ENCODE results near the gene P2RX6.
A peak's percentile ranks its signal among the peaks of the same experiment; 100 is the strongest.
"Not testable (repeated sequence)": the region's sequence is repeated elsewhere in the genome, so short reads cannot be mapped to it uniquely, and the experiment has no call there.

Gene P2RX6

GRCh38 chr22:21028277-21029251 is 13.6 kb downstream of the P2RX6 start:
- DNase-seq (ENCODE audit: low read depth) = no peak
- H3K4me3 ChIP-seq (ENCODE audit: low read depth, low read length) = no peak overlapping the region

GRCh38 chr22:21029486-21030025 is 14.6 kb downstream of the P2RX6 start:
- DNase-seq (ENCODE audit: low read depth) = no peak
- no peak overlapping the region for H3K4me3 ChIP-seq (ENCODE audit: low read depth, low read length)

GRCh38 chr22:21030032-21030431 is 15.1 kb downstream of the P2RX6 start:
- DNase-seq (ENCODE audit: low read depth) = no peak
- no peak overlapping the region for H3K4me3 ChIP-seq (ENCODE audit: low read depth, low read length)

GRCh38 chr22:21030621-21031544 is 15.9 kb downstream of the P2RX6 start:
- no peak overlapping the region for H3K4me3 ChIP-seq (ENCODE audit: low read depth, low read length)
- no peak for DNase-seq (ENCODE audit: low read depth)

- DNase-seq (ENCODE audit: low read depth) = no peak
- no peak overlapping the region for H3K4me3 ChIP-seq (ENCODE audit: low read depth, low read length)
Observed at GRCh38 chr22:21031545-21032036, 16.6 kb downstream of the P2RX6 start.

GRCh38 chr22:21032037-21032867 is 17.3 kb downstream of the P2RX6 start, which contains the start of gene SLC7A4:
SLC7A4 (minus strand) TSS chr22:21032561; CDS start chr22:21031812, 749 bp downstream.
- peak within 1 kb of the TSS; percentile 11 for H3K4me3 ChIP-seq (ENCODE audit: low read depth, low read length)
- DNase-seq (ENCODE audit: low read depth) = no peak

- DNase-seq (ENCODE audit: low read depth) = no peak
- no peak overlapping the region for H3K4me3 ChIP-seq (ENCODE audit: low read depth, low read length)
Observed at GRCh38 chr22:21032868-21033688, 18.1 kb downstream of the P2RX6 start.

GRCh38 chr22:21033895-21034294 is 18.9 kb downstream of the P2RX6 start:
- no peak for DNase-seq (ENCODE audit: low read depth)
- H3K4me3 ChIP-seq (ENCODE audit: low read depth, low read length) = no peak overlapping the region

- DNase-seq (ENCODE audit: low read depth) = no peak
Observed at GRCh38 chr22:21034989-21035388, 20.0 kb downstream of the P2RX6 start.

GRCh38 chr22:21038405-21038804 is 23.4 kb downstream of the P2RX6 start:
- DNase-seq (ENCODE audit: low read depth) = peak; percentile 25
- no peak overlapping the region for H3K4me3 ChIP-seq (ENCODE audit: low read depth, low read length)

More at GRCh38 chr22:21034989-21035388, 20.0 kb downstream of the P2RX6 start:
- no peak overlapping the region for H3K4me3 ChIP-seq (ENCODE audit: low read depth, low read length)

GRCh38 chr22:21039158-21039557 is 24.2 kb downstream of the P2RX6 start:
- not testable (repeated sequence) for DNase-seq (ENCODE audit: low read depth); H3K4me3 ChIP-seq (ENCODE audit: low read depth, low read length)

- no peak overlapping the region for H3K4me3 ChIP-seq (ENCODE audit: low read depth, low read length)
- peak; percentile 56 for DNase-seq (ENCODE audit: low read depth)
Observed at GRCh38 chr22:21041937-21042336, 27.0 kb downstream of the P2RX6 start.

GRCh38 chr22:21042978-21043859 is 28.3 kb downstream of the P2RX6 start:
- no peak for DNase-seq (ENCODE audit: low read depth)
- no peak overlapping the region for H3K4me3 ChIP-seq (ENCODE audit: low read depth, low read length)

GRCh38 chr22:21043860-21044535 is 29.0 kb downstream of the P2RX6 start:
- DNase-seq (ENCODE audit: low read depth) = no peak
- no peak overlapping the region for H3K4me3 ChIP-seq (ENCODE audit: low read depth, low read length)

- H3K4me3 ChIP-seq (ENCODE audit: low read depth, low read length) = peak overlapping the region; percentile 57
- DNase-seq (ENCODE audit: low read depth) = peak; percentile 85
Observed at GRCh38 chr22:21044931-21045584, 30.1 kb downstream of the P2RX6 start.
